ENCODE measurements around the gene SLC2A4. TPM values are rescaled to one million over a fixed set of nuclear protein-coding genes. Genes with fewer than 3 reads are reported as not detected.

Gene SLC2A4
- polyA plus RNA-seq, 4 donors = 0.31 to 5.0 (median 1.2) TPM

GRCh38 chr17:7260151-7260550 is 21.4 kb upstream of the SLC2A4 start:
- Histone ChIP-seq H3K36me3 (ENCODE audit: control insufficient read depth in 3 of 3, insufficient read depth in 2 of 3, low read depth in 1 of 3, low read length in 3 of 3) (peaks cover 0 to 56% (median 5%) of the 10 kb centered on the region in 3 donors), H3K27ac (ENCODE audit: low read depth in 1 of 3, low read length in 2 of 3) (peak overlapping the region; percentile 95 to 99 (median 99)), H3K9me3 (ENCODE audit: control insufficient read depth in 2 of 2, insufficient read depth in 1 of 2, low read depth in 1 of 2, low read length in 1 of 2) (no peaks in the 10 kb centered on the region), H3K4me3 (ENCODE audit: low read depth in 1 of 3, low read length in 3 of 3) (peak overlapping the region; percentile 75 to 89 (median 76)), H3K27me3 (ENCODE audit: control insufficient read depth in 3 of 3, insufficient read depth in 3 of 3, low read length in 3 of 3) (peaks cover 0 to 6% (median 0%) of the 10 kb centered on the region in 3 donors), H3K4me1 (ENCODE audit: control insufficient read depth in 3 of 3, insufficient read depth in 2 of 3, low read depth in 1 of 3, low read length in 2 of 3) (peaks cover 0 to 44% (median 0%) of the 10 kb centered on the region in 3 donors)
- FAIRE-seq = no peak
- peak; percentile 45 to 53 for DNase-seq
- 32 to 61% (median 54%) methylated on average over 4 of the region's 4 CpGs for WGBS, 3 donors

- DNase-seq (peak; percentile 76 to 86), FAIRE-seq (no peak)
- peak overlapping the region; percentile 95 to 99 (median 99) for H3K27ac ChIP-seq (ENCODE audit: low read depth in 1 of 3, low read length in 2 of 3)
- peaks cover 0 to 6% (median 0%) of the 10 kb centered on the region in 3 donors for H3K27me3 ChIP-seq (ENCODE audit: control insufficient read depth in 3 of 3, insufficient read depth in 3 of 3, low read length in 3 of 3)
- peak overlapping the region; percentile 75 to 89 (median 76) for H3K4me3 ChIP-seq (ENCODE audit: low read depth in 1 of 3, low read length in 3 of 3)
- peaks cover 0 to 50% (median 5%) of the 10 kb centered on the region in 3 donors for H3K36me3 ChIP-seq (ENCODE audit: control insufficient read depth in 3 of 3, insufficient read depth in 2 of 3, low read depth in 1 of 3, low read length in 3 of 3)
- no peaks in the 10 kb centered on the region for H3K9me3 ChIP-seq (ENCODE audit: control insufficient read depth in 2 of 2, insufficient read depth in 1 of 2, low read depth in 1 of 2, low read length in 1 of 2)
- 1 to 9% (median 3%) methylated on average over 43 to 54 of the region's 54 CpGs for WGBS, 3 donors
- H3K4me1 ChIP-seq (ENCODE audit: control insufficient read depth in 3 of 3, insufficient read depth in 2 of 3, low read depth in 1 of 3, low read length in 2 of 3) = peaks cover 0 to 44% (median 0%) of the 10 kb centered on the region in 3 donors
These were observed 20.7 kb upstream of the SLC2A4 start for GRCh38 chr17:7260651-7261378.

- H3K4me1 ChIP-seq (ENCODE audit: control insufficient read depth in 3 of 3, insufficient read depth in 2 of 3, low read depth in 1 of 3, low read length in 2 of 3) = peaks cover 0 to 40% (median 0%) of the 10 kb centered on the region in 3 donors
- 2 to 5% (median 4%) methylated on average over 54 to 71 of the region's 71 CpGs for WGBS, 3 donors
- H3K36me3 ChIP-seq (ENCODE audit: control insufficient read depth in 3 of 3, insufficient read depth in 2 of 3, low read depth in 1 of 3, low read length in 3 of 3) = peaks cover 0 to 42% (median 4%) of the 10 kb centered on the region in 3 donors
- DNase-seq (no peak), FAIRE-seq (no peak)
- H3K9me3 ChIP-seq (ENCODE audit: control insufficient read depth in 2 of 2, insufficient read depth in 1 of 2, low read depth in 1 of 2, low read length in 1 of 2) = no peaks in the 10 kb centered on the region
- H3K27ac ChIP-seq (ENCODE audit: low read depth in 1 of 3, low read length in 2 of 3) = peak overlapping the region; percentile 95 to 99 (median 99)
- peak overlapping the region; percentile 75 to 89 (median 76) for H3K4me3 ChIP-seq (ENCODE audit: low read depth in 1 of 3, low read length in 3 of 3)
- peaks cover 0 to 6% (median 0%) of the 10 kb centered on the region in 3 donors for H3K27me3 ChIP-seq (ENCODE audit: control insufficient read depth in 3 of 3, insufficient read depth in 3 of 3, low read length in 3 of 3)
These were observed 19.9 kb upstream of the SLC2A4 start for GRCh38 chr17:7261379-7262191.

- peak; percentile 97 to 98 for DNase-seq
- Histone ChIP-seq H3K4me1 (ENCODE audit: control insufficient read depth in 3 of 3, insufficient read depth in 2 of 3, low read depth in 1 of 3, low read length in 2 of 3) (peaks cover 0 to 33% (median 0%) of the 10 kb centered on the region in 3 donors), H3K4me3 (ENCODE audit: low read depth in 1 of 3, low read length in 3 of 3) (peak within 1 kb of the TSS; percentile 75 to 89 (median 76)), H3K27me3 (ENCODE audit: control insufficient read depth in 3 of 3, insufficient read depth in 3 of 3, low read length in 3 of 3) (peaks cover 0 to 6% (median 0%) of the 10 kb centered on the region in 3 donors), H3K36me3 (ENCODE audit: control insufficient read depth in 3 of 3, insufficient read depth in 2 of 3, low read depth in 1 of 3, low read length in 3 of 3) (peaks cover 0 to 35% (median 2%) of the 10 kb centered on the region in 3 donors), H3K9me3 (ENCODE audit: control insufficient read depth in 2 of 2, insufficient read depth in 1 of 2, low read depth in 1 of 2, low read length in 1 of 2) (no peaks in the 10 kb centered on the region), H3K27ac (ENCODE audit: low read depth in 1 of 3, low read length in 2 of 3) (peak within 1 kb of the TSS; percentile 95 to 99 (median 99))
- WGBS, 3 donors = 4 to 7% (median 5%) methylated on average over 40 to 64 of the region's 64 CpGs
- FAIRE-seq = no peak
These were observed 19.2 kb upstream of the SLC2A4 start, which contains the start of gene CLDN7 for GRCh38 chr17:7262192-7262934. Gene CLDN7, minus strand, starts transcription at chr17:7262478. Its CDS starts 435 bp downstream, at chr17:7262043.

GRCh38 chr17:7262935-7263800 is 18.4 kb upstream of the SLC2A4 start:
- Histone ChIP-seq H3K27me3 (ENCODE audit: control insufficient read depth in 3 of 3, insufficient read depth in 3 of 3, low read length in 3 of 3) (peaks cover 0 to 6% (median 0%) of the 10 kb centered on the region in 3 donors), H3K36me3 (ENCODE audit: control insufficient read depth in 3 of 3, insufficient read depth in 2 of 3, low read depth in 1 of 3, low read length in 3 of 3) (peaks cover 0 to 27% (median 2%) of the 10 kb centered on the region in 3 donors), H3K4me3 (ENCODE audit: low read depth in 1 of 3, low read length in 3 of 3) (peak overlapping the region; percentile 54 to 76 (median 74)), H3K27ac (ENCODE audit: low read depth in 1 of 3, low read length in 2 of 3) (peak overlapping the region; percentile 95 to 99 (median 97)), H3K4me1 (ENCODE audit: control insufficient read depth in 3 of 3, insufficient read depth in 2 of 3, low read depth in 1 of 3, low read length in 2 of 3) (peaks cover 0 to 25% (median 0%) of the 10 kb centered on the region in 3 donors), H3K9me3 (ENCODE audit: control insufficient read depth in 2 of 2, insufficient read depth in 1 of 2, low read depth in 1 of 2, low read length in 1 of 2) (no peaks in the 10 kb centered on the region)
- no peak for FAIRE-seq
- peak; percentile 94 to 97 for DNase-seq
- WGBS, 3 donors = 0 to 6% (median 4%) methylated on average over 25 to 26 of the region's 26 CpGs

GRCh38 chr17:7263801-7264078 is 17.8 kb upstream of the SLC2A4 start:
- peak overlapping the region in 2 of 3 donors; percentile 74 to 76 for H3K4me3 ChIP-seq (ENCODE audit: low read depth in 1 of 3, low read length in 3 of 3)
- FAIRE-seq (no peak), DNase-seq (peak; percentile 71 to 89)

GRCh38 chr17:7266784-7267183 is 14.7 kb upstream of the SLC2A4 start:
- Histone ChIP-seq H3K36me3 (ENCODE audit: control insufficient read depth in 3 of 3, insufficient read depth in 2 of 3, low read depth in 1 of 3, low read length in 3 of 3) (peaks cover 0 to 2% (median 0%) of the 10 kb centered on the region in 3 donors), H3K9me3 (ENCODE audit: control insufficient read depth in 2 of 2, insufficient read depth in 1 of 2, low read depth in 1 of 2, low read length in 1 of 2) (no peaks in the 10 kb centered on the region), H3K4me1 (ENCODE audit: control insufficient read depth in 3 of 3, insufficient read depth in 2 of 3, low read depth in 1 of 3, low read length in 2 of 3) (peaks cover 0 to 18% (median 0%) of the 10 kb centered on the region in 3 donors), H3K27ac (ENCODE audit: low read depth in 1 of 3, low read length in 2 of 3) (no peak overlapping the region), H3K4me3 (ENCODE audit: low read depth in 1 of 3, low read length in 3 of 3) (no peak overlapping the region), H3K27me3 (ENCODE audit: control insufficient read depth in 3 of 3, insufficient read depth in 3 of 3, low read length in 3 of 3) (peaks cover 0 to 4% (median 0%) of the 10 kb centered on the region in 3 donors)
- FAIRE-seq (no peak), DNase-seq (no peak)
- WGBS, 3 donors = 16 to 51% (median 36%) methylated on average over 1 of the region's 1 CpG

More at GRCh38 chr17:7263801-7264078, 17.8 kb upstream of the SLC2A4 start:
- 9 to 31% (median 28%) methylated on average over 4 of the region's 4 CpGs for WGBS, 3 donors
- Histone ChIP-seq H3K27me3 (ENCODE audit: control insufficient read depth in 3 of 3, insufficient read depth in 3 of 3, low read length in 3 of 3) (peaks cover 0 to 6% (median 0%) of the 10 kb centered on the region in 3 donors), H3K4me1 (ENCODE audit: control insufficient read depth in 3 of 3, insufficient read depth in 2 of 3, low read depth in 1 of 3, low read length in 2 of 3) (peaks cover 0 to 20% (median 0%) of the 10 kb centered on the region in 3 donors), H3K9me3 (ENCODE audit: control insufficient read depth in 2 of 2, insufficient read depth in 1 of 2, low read depth in 1 of 2, low read length in 1 of 2) (no peaks in the 10 kb centered on the region), H3K36me3 (ENCODE audit: control insufficient read depth in 3 of 3, insufficient read depth in 2 of 3, low read depth in 1 of 3, low read length in 3 of 3) (peaks cover 0 to 22% (median 2%) of the 10 kb centered on the region in 3 donors), H3K27ac (ENCODE audit: low read depth in 1 of 3, low read length in 2 of 3) (peak overlapping the region; percentile 95 to 99 (median 97))

Data from small intestine (tissue), 7 donors.